Stomach (tissue), 9 donors: ENCODE measurements around the gene RGS18. TPM values are rescaled to one million over a fixed set of nuclear protein-coding genes. Genes with fewer than 3 reads are reported as not detected.
A peak's percentile ranks its signal among the peaks of the same experiment; 100 is the strongest.

ENCODE experiments used
- DNase-seq, 2 donors: peaks; one replicate each; pipeline versions ENCODE4 v3.0.0 to v3.0.0-alpha.2; 2013 to 2019
- H3K27ac ChIP-seq, 5 donors: fragments of 200-600 bp in 4 of 5; sonication (generic) in 4 of 5; one replicate each; pipeline ENCODE4 v1.5.1; 2013 to 2019; ENCODE audit warnings: mild to moderate bottlenecking in 1 of 5, moderate library complexity in 1 of 5
- H3K27me3 ChIP-seq, 3 donors: fragments of 200-600 bp; sonication (generic); one replicate each; pipeline ENCODE4 v1.5.1; 2017 to 2019; ENCODE audit warnings: mixed run types in 1 of 3
- H3K36me3 ChIP-seq, 4 donors: fragments of 200-600 bp; sonication (generic); 1 replicate in 3 of 4; 2 replicates in 1 of 4; pipeline ENCODE4 v1.5.1; 2016 to 2019
- H3K4me1 ChIP-seq, 4 donors: fragments of 200-600 bp; sonication (generic); one replicate each; pipeline ENCODE4 v1.5.1; 2016 to 2019
- H3K4me3 ChIP-seq, 4 donors: fragments of 200-600 bp; sonication (generic) in 3 of 4; one replicate each; pipeline ENCODE4 v1.5.1; 2016 to 2019; ENCODE audit warnings: mild to moderate bottlenecking in 1 of 4
- H3K9me3 ChIP-seq, 4 donors: fragments of 200-600 bp; sonication (generic); one replicate each; pipeline ENCODE4 v1.5.1; 2016 to 2019
- CTCF ChIP-seq, 7 experiments: fragments of 450-650 bp in 4 of 7; fragments of 200-600 bp in 3 of 7; sonication (generic) in 3 of 7; IDR thresholded peaks; one replicate each; pipeline ENCODE4 v1.5.1; 2016 to 2019; ENCODE audit warnings: antibody characterized with exemption in 7 of 7, control low read depth in 2 of 7, mild to moderate bottlenecking in 1 of 7
- EP300 ChIP-seq: sonication (generic); formaldehyde crosslinking; IDR thresholded peaks from one replicate; pipeline ENCODE4 v1.6.1; 2017; ENCODE audit warnings: antibody characterized with exemption
- POLR2A ChIP-seq, 4 donors: fragments of 450-650 bp; IDR thresholded peaks; one replicate each; pipeline ENCODE4 v1.6.1; 2016; ENCODE audit warnings: antibody characterized with exemption in 4 of 4, control low read depth in 2 of 4, mild to moderate bottlenecking in 1 of 4, moderate library complexity in 1 of 4
- POLR2AphosphoS5 ChIP-seq, 3 donors: sonication (generic); formaldehyde crosslinking; IDR thresholded peaks; one replicate each; pipeline ENCODE4 v1.6.1; 2016; ENCODE audit warnings: antibody characterized with exemption in 3 of 3
- WGBS, 5 donors: extraction: QIAGEN DNeasy Blood & Tissue Kit in 3 of 5; methylation state at CpG; one replicate each; pipeline versions ENCODE4 v1.1.5 to v1.1.7; 2013 to 2018; 5-methylcytosine and 5-hydroxymethylcytosine counted together
- intact Hi-C: fragments of 100-400 bp; cut with DNase I; formaldehyde crosslinking; loops from one replicate; pipeline ENCODE4 v1.15.1; 2023; ENCODE audit warnings: low total_unique reads
- polyA plus RNA-seq, 3 donors: library from polyadenylated mRNA; stranded (reverse); fragments of 200-250 nt; gene quantifications; one replicate each; pipeline ENCODE4 v1.2.3, GENCODE V29; 2013
- total RNA-seq, 5 donors: library from RNA; depleted of rRNA; stranded (reverse); fragments of >200 nt; gene quantifications; one replicate each; pipeline versions ENCODE4 v1.1.0 to v1.2.3, GENCODE V29; 2014 to 2016
- donor health status: healthy with polysubstance abuse.
- donor health status: Bipolar disorder and iron deficiency.
- donor health status: healthy.

Gene RGS18
- total and polyA plus RNA-seq, 8 donors, result 0.38 to 4.0 (median 3.0) TPM; not detected in 2

GRCh38 chr1:192167011-192167410, 8.7 kb downstream of the RGS18 start:
- intact Hi-C loops, result no loop called here
- TF ChIP-seq POLR2AphosphoS5 (IDR thresholded peaks at IDR 0.05) (no peak), POLR2A (IDR thresholded peaks at IDR 0.05) (no peak), CTCF (IDR thresholded peaks at IDR 0.05) (no peak)

GRCh38 chr1:192167911-192168700, 9.8 kb downstream of the RGS18 start:
- no peaks in the 10 kb centered on the region for H3K36me3 ChIP-seq
- H3K27ac ChIP-seq, result no peak overlapping the region
- intact Hi-C loops, result no loop called here
- 75 to 87% (median 82%) methylated on average over 3 of the region's 3 CpGs for WGBS, 5 donors
- no peaks in the 10 kb centered on the region for H3K27me3 ChIP-seq
- TF ChIP-seq POLR2AphosphoS5 (IDR thresholded peaks at IDR 0.05) (no peak), EP300 (no peak), POLR2A (IDR thresholded peaks at IDR 0.05) (no peak), CTCF (IDR thresholded peaks at IDR 0.05) (no peak)
- H3K4me3 ChIP-seq, result no peak overlapping the region
- H3K4me1 ChIP-seq, result no peaks in the 10 kb centered on the region
- DNase-seq, result peak in 1 of 2 donors; percentile 21
- peaks cover 0 to 12% (median 9%) of the 10 kb centered on the region in 4 donors for H3K9me3 ChIP-seq

More at GRCh38 chr1:192167011-192167410, 8.7 kb downstream of the RGS18 start:
- Histone ChIP-seq H3K27me3 (no peaks in the 10 kb centered on the region), H3K9me3 (peaks cover 0 to 12% (median 9%) of the 10 kb centered on the region in 4 donors), H3K36me3 (no peaks in the 10 kb centered on the region), H3K27ac (no peak overlapping the region), H3K4me3 (no peak overlapping the region), H3K4me1 (no peaks in the 10 kb centered on the region)
- 85 to 95% (median 90%) methylated on average over 1 of the region's 1 CpG for WGBS, 5 donors
- DNase-seq, result no peak

- TF ChIP-seq POLR2A (IDR thresholded peaks at IDR 0.05) (no peak), EP300 (no peak), POLR2AphosphoS5 (IDR thresholded peaks at IDR 0.05) (no peak), CTCF (IDR thresholded peaks at IDR 0.05) (no peak)
- WGBS, 5 donors, result 66 to 78% (median 75%) methylated on average over 4 of the region's 4 CpGs
- no peak overlapping the region for H3K27ac ChIP-seq
- no peaks in the 10 kb centered on the region for H3K27me3 ChIP-seq
- no peak for DNase-seq
- H3K9me3 ChIP-seq, result peaks cover 0 to 12% (median 9%) of the 10 kb centered on the region in 4 donors
- no peak overlapping the region for H3K4me3 ChIP-seq
- no peaks in the 10 kb centered on the region for H3K36me3 ChIP-seq
- no peaks in the 10 kb centered on the region for H3K4me1 ChIP-seq
- intact Hi-C loops, result no loop called here
Observed at GRCh38 chr1:192168964-192169363, 10.7 kb downstream of the RGS18 start.

- TF ChIP-seq EP300 (no peak), POLR2A (IDR thresholded peaks at IDR 0.05) (no peak), POLR2AphosphoS5 (IDR thresholded peaks at IDR 0.05) (no peak), CTCF (IDR thresholded peaks at IDR 0.05) (no peak)
Observed at GRCh38 chr1:192170196-192170984, 12.1 kb downstream of the RGS18 start.

More at GRCh38 chr1:192170196-192170984, 12.1 kb downstream of the RGS18 start:
- Histone ChIP-seq H3K9me3 (peaks cover 0 to 3% (median 1%) of the 10 kb centered on the region in 4 donors), H3K4me1 (no peaks in the 10 kb centered on the region), H3K27ac (no peak overlapping the region), H3K4me3 (no peak overlapping the region), H3K27me3 (no peaks in the 10 kb centered on the region), H3K36me3 (no peaks in the 10 kb centered on the region)
- peak in 1 of 2 donors; percentile 4 for DNase-seq
- 27 to 35% (median 27%) methylated on average over 6 of the region's 6 CpGs for WGBS, 5 donors
- intact Hi-C loops, result no loop called here
